Mesodermal cell (in vitro differentiated cells): ENCODE data around the gene GALC.
A peak's percentile ranks its signal among the peaks of the same experiment; 100 is the strongest.

Source experiments
- H3K27ac ChIP-seq: 2 replicates; pipeline ENCODE4 v1.7.0; 2013; ENCODE audit warnings: mild to moderate bottlenecking, low read depth, low read length, moderate library complexity; ENCODE audit not compliant: severe bottlenecking
- H3K36me3 ChIP-seq: 2 replicates; pipeline ENCODE4 v1.7.1; 2013; ENCODE audit warnings: mild to moderate bottlenecking, low read length, moderate library complexity; ENCODE audit not compliant: control insufficient read depth, insufficient read depth
- H3K4me1 ChIP-seq: one replicate; pipeline ENCODE4 v1.7.1; 2013; ENCODE audit warnings: mild to moderate bottlenecking, low read length; ENCODE audit not compliant: insufficient read depth, control insufficient read depth, poor library complexity, severe bottlenecking
- H3K4me3 ChIP-seq: 2 replicates; pipeline ENCODE4 v1.7.0; 2013; ENCODE audit warnings: low read length, control low read depth, mild to moderate bottlenecking; ENCODE audit not compliant: insufficient read depth, poor library complexity, severe bottlenecking; ENCODE audit errors: extremely low read depth
- H3K9me3 ChIP-seq: 2 replicates; pipeline ENCODE4 v1.7.1; 2013; ENCODE audit warnings: mild to moderate bottlenecking, low read length, moderate library complexity; ENCODE audit not compliant: control insufficient read depth
- WGBS, 2 experiments: methylation state at CpG; one replicate each; pipeline ENCODE4 v1.1.5; 2013; ENCODE audit warnings: missing lambda C conversion rate in 2 of 2; ENCODE audit not compliant: insufficient coverage in 2 of 2; 5-methylcytosine and 5-hydroxymethylcytosine counted together

GALC gene

GRCh38 chr14:87994974-87995373, 2.0 kb upstream of the GALC start:
- Histone ChIP-seq H3K36me3 (no peaks in the 10 kb centered on the region), H3K27ac (peak overlapping the region; percentile 89), H3K9me3 (no peaks in the 10 kb centered on the region), H3K4me3 (no peak overlapping the region), H3K4me1 (peaks cover 15% of the 10 kb centered on the region)
- 100% methylated on average over 2 of the region's 6 CpGs; no CpG with 5 or more reads in 1 of the 2 experiments for WGBS, 2 experiments

GRCh38 chr14:87992346-87992717, 650 bp downstream of the GALC start:
- H3K36me3 ChIP-seq, result no peaks in the 10 kb centered on the region
- H3K4me3 ChIP-seq, result peak overlapping the region; percentile 56
- no peaks in the 10 kb centered on the region for H3K9me3 ChIP-seq
- WGBS, 2 experiments, result 9 to 11% methylated on average over 15 to 20 of the region's 20 CpGs
- peak overlapping the region; percentile 92 for H3K27ac ChIP-seq
- peaks cover 15% of the 10 kb centered on the region for H3K4me1 ChIP-seq

- H3K27ac ChIP-seq, result no peak overlapping the region
- no peak overlapping the region for H3K4me3 ChIP-seq
- peaks cover 4% of the 10 kb centered on the region for H3K4me1 ChIP-seq
- H3K9me3 ChIP-seq, result no peaks in the 10 kb centered on the region
- H3K36me3 ChIP-seq, result no peaks in the 10 kb centered on the region
- WGBS, 2 experiments, result 82 to 88% methylated on average over 2 of the region's 4 CpGs
Observed at GRCh38 chr14:87990682-87991081, 2.3 kb downstream of the GALC start.

GRCh38 chr14:87989956-87990299, 3.1 kb downstream of the GALC start:
- Histone ChIP-seq H3K9me3 (no peaks in the 10 kb centered on the region), H3K4me3 (no peak overlapping the region), H3K4me1 (no peaks in the 10 kb centered on the region), H3K27ac (no peak overlapping the region), H3K36me3 (no peaks in the 10 kb centered on the region)
- WGBS, 2 experiments, result 100% methylated on average over 1 of the region's 2 CpGs; no CpG with 5 or more reads in 1 of the 2 experiments

DNA sequence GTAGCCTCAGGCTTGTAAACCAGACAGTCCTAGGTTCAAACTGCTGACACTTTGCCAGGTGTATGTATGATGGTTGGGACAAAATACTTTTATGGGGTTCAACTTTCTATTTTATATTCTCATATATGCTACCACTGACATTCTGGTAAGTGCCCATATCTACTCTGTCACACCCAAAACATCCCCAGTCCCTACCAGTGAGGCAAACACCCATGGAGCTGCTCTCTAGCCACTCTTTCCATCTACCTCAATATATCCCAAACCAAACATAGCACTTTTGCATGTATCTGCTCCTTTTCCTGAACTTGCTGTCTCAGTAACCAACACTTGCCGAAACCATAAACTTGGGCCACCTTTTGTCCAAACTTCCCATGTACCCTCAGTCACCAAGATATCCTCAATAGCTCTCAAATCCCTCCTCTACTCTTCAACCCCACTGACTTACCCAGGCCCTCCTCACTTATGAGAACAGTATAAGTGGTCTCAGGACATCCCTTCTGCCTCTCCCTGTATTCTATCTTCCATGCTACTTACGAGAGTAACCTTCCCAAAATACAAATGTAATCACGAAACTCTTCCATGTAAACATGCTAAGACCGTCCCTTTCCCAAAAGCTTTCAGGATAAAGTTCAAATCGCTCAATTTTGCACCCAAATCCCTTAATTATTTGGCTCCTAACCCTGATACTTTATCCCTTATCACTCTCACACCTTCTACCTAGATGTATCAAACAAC, 3.6 kb downstream of the GALC start:
- H3K36me3 ChIP-seq, result no peaks in the 10 kb centered on the region
- H3K4me1 ChIP-seq, result no peaks in the 10 kb centered on the region
- no peaks in the 10 kb centered on the region for H3K9me3 ChIP-seq
- WGBS, 2 experiments, result 92 to 95% methylated on average over 5 of the region's 5 CpGs
- no peak overlapping the region for H3K27ac ChIP-seq
- no peak overlapping the region for H3K4me3 ChIP-seq

GRCh38 chr14:87979689-87980088, 13.3 kb downstream of the GALC start:
- 83% methylated on average over 1 of the region's 1 CpG; no CpG with 5 or more reads in 1 of the 2 experiments for WGBS, 2 experiments
- Histone ChIP-seq H3K4me3 (no peak overlapping the region), H3K9me3 (no peaks in the 10 kb centered on the region), H3K36me3 (no peaks in the 10 kb centered on the region), H3K4me1 (no peaks in the 10 kb centered on the region), H3K27ac (no peak overlapping the region)

DNA sequence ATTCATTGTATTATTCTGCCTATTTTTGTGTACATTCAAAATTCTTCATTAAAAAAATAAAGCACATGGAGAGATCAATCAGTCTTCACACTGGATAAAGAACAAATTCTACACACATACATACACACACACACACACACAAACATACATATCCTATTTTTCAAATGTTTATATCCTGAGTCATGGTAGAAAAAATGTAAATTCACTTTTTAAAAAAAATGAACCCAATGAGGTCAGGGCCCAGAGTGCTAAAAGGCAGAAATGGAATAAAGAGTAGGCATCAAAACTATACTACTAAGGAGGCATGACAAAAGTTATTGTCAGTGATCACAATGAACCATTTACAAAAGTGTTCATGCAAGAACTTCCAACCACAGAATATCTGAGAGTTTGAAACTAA, 17.3 kb downstream of the GALC start:
- Histone ChIP-seq H3K36me3 (no peaks in the 10 kb centered on the region), H3K27ac (no peak overlapping the region), H3K9me3 (no peaks in the 10 kb centered on the region), H3K4me3 (no peak overlapping the region), H3K4me1 (no peaks in the 10 kb centered on the region)

GRCh38 chr14:87971010-87971409, 22.0 kb downstream of the GALC start:
- Histone ChIP-seq H3K27ac (no peak overlapping the region), H3K36me3 (no peaks in the 10 kb centered on the region), H3K4me3 (no peak overlapping the region), H3K9me3 (no peaks in the 10 kb centered on the region), H3K4me1 (no peaks in the 10 kb centered on the region)
- WGBS, 2 experiments, result 100% methylated on average over 1 of the region's 2 CpGs; no CpG with 5 or more reads in 1 of the 2 experiments

GRCh38 chr14:87967496-87967895, 25.5 kb downstream of the GALC start:
- H3K36me3 ChIP-seq, result no peaks in the 10 kb centered on the region

GRCh38 chr14:87966816-87967215, 26.2 kb downstream of the GALC start:
- Histone ChIP-seq H3K36me3 (no peaks in the 10 kb centered on the region), H3K9me3 (no peaks in the 10 kb centered on the region), H3K4me3 (no peak overlapping the region), H3K27ac (no peak overlapping the region), H3K4me1 (no peaks in the 10 kb centered on the region)
- 100% methylated on average over 2 of the region's 3 CpGs; no CpG with 5 or more reads in 1 of the 2 experiments for WGBS, 2 experiments

More at GRCh38 chr14:87967496-87967895, 25.5 kb downstream of the GALC start:
- no peaks in the 10 kb centered on the region for H3K4me1 ChIP-seq
- no peak overlapping the region for H3K27ac ChIP-seq
- H3K9me3 ChIP-seq, result no peaks in the 10 kb centered on the region
- H3K4me3 ChIP-seq, result no peak overlapping the region

GRCh38 chr14:87961246-87961645, 31.7 kb downstream of the GALC start:
- WGBS, 2 experiments, result no CpG with 5 or more reads among the region's 2 CpGs
- H3K9me3 ChIP-seq, result no peaks in the 10 kb centered on the region
- no peak overlapping the region for H3K4me3 ChIP-seq
- H3K4me1 ChIP-seq, result no peaks in the 10 kb centered on the region
- peaks cover 5% of the 10 kb centered on the region for H3K36me3 ChIP-seq
- no peak overlapping the region for H3K27ac ChIP-seq
